BE2C (cell line): ENCODE measurements around the gene C14orf93.

Source experiments
- DNase-seq: peaks from one replicate; pipeline ENCODE4 v3.0.0-alpha.2; 2020
- H3K27me3 ChIP-seq: fragments of 250-450 bp; sonication (Bioruptor Pico); 2 replicates; pipeline ENCODE4 v1.5.1; 2020; ENCODE audit warnings: mild to moderate bottlenecking
- H3K36me3 ChIP-seq: fragments of 250-450 bp; sonication (Bioruptor Pico); 2 replicates; pipeline ENCODE4 v1.5.1; 2020; ENCODE audit warnings: mild to moderate bottlenecking
- H3K4me1 ChIP-seq: fragments of 250-450 bp; sonication (Bioruptor Pico); 2 replicates; pipeline ENCODE4 v1.5.1; 2020
- H3K4me3 ChIP-seq: 2 replicates; pipeline ENCODE4 v1.5.1; 2011; ENCODE audit warnings: low read depth, low read length
- H3K9me3 ChIP-seq: fragments of 250-450 bp; sonication (Bioruptor Pico); 2 replicates; pipeline ENCODE4 v1.5.1; 2020
- TF ChIP-seq, protein P1 (sequence below): IDR thresholded peaks from 2 replicates; pipeline ENCODE4 v1.5.1; 2012; ENCODE audit warnings: mild to moderate bottlenecking, low read depth, low read length

The C14orf93 gene

DNA sequence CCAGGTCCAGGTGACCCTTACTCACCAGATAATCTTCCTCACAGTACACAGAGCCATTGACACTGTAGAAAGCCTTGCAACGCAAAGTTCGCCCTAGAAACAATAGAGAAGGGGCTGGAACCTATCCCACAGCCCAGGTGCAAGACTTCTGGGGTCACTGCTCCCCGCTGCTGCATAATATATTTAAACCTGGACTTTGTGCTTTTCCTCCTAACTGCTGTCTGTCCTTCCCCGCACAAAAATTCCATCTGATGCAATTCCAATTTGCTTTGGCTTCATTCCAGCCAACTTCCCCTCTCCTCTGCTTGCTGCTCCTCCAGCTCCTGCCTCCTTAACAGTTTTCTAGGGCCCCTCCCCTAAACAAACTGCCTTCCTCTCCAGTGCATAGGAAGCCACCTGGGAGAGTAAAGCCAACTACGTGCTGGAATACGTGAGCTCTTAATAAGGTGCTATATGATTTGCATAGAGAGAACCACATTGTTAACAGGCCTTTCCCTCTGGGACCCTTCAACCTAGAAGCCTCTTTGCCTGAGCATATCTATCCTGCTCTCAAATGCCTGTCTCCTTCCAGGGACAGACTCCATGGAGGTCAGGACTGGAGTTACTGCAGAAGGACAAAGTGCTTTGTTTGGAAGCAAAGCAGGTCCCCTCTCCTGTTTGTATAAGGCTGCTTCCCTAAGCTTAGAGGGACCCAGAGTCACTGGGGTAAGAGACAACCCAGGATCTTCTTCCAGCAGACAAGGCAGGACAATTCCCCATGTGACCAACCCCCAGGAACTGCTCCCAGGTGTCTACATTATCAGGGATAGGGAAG, 33.1 kb downstream of the C14orf93 start:
- Histone ChIP-seq H3K36me3 (no peaks in the 10 kb centered on the region), H3K27me3 (peaks cover 11% of the 10 kb centered on the region), H3K9me3 (no peaks in the 10 kb centered on the region), H3K4me3 (no peak overlapping the region), H3K4me1 (peaks cover 16% of the 10 kb centered on the region)
- no peak for DNase-seq
- TF ChIP-seq, protein P1, sequence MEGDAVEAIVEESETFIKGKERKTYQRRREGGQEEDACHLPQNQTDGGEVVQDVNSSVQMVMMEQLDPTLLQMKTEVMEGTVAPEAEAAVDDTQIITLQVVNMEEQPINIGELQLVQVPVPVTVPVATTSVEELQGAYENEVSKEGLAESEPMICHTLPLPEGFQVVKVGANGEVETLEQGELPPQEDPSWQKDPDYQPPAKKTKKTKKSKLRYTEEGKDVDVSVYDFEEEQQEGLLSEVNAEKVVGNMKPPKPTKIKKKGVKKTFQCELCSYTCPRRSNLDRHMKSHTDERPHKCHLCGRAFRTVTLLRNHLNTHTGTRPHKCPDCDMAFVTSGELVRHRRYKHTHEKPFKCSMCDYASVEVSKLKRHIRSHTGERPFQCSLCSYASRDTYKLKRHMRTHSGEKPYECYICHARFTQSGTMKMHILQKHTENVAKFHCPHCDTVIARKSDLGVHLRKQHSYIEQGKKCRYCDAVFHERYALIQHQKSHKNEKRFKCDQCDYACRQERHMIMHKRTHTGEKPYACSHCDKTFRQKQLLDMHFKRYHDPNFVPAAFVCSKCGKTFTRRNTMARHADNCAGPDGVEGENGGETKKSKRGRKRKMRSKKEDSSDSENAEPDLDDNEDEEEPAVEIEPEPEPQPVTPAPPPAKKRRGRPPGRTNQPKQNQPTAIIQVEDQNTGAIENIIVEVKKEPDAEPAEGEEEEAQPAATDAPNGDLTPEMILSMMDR = no peak

DNA sequence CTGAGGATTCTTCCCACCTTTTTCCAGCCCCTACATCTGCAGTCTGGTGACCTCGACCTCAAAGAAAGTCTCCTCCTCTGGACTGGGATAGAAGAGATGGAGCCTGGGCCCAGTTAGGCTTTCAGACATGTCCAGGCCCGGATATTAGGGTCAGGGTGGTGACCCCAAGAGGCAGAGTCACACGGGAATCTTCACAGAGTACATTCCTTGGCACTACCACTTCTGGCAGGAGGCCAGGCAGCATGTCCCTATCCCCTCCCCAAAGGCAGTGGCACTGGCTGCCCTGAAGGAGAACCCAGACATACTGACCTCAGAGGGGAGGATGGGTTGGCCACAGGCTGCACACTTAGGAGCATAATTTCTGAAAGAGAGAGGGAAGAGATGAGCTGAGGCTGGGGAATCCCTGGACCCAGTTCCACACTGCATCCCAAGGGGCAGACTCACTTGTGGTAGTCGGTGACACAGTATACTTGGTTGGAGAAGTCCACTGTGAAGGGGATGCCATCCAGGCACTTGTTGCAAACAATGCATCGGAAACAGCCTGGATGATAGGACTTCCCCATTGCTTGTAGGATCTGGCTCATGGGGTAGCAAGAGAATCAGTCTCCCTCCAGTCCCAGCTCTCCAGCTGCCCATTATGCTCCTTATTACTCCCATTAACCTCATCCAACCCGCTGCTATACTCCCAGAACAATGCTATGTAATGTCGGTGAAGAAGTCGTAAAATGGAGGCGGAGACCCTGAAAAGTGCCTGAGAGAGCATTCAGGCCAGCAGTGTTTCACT, 35.2 kb downstream of the C14orf93 start:
- Histone ChIP-seq H3K4me3 (no peak overlapping the region), H3K36me3 (no peaks in the 10 kb centered on the region), H3K9me3 (no peaks in the 10 kb centered on the region)

DNA sequence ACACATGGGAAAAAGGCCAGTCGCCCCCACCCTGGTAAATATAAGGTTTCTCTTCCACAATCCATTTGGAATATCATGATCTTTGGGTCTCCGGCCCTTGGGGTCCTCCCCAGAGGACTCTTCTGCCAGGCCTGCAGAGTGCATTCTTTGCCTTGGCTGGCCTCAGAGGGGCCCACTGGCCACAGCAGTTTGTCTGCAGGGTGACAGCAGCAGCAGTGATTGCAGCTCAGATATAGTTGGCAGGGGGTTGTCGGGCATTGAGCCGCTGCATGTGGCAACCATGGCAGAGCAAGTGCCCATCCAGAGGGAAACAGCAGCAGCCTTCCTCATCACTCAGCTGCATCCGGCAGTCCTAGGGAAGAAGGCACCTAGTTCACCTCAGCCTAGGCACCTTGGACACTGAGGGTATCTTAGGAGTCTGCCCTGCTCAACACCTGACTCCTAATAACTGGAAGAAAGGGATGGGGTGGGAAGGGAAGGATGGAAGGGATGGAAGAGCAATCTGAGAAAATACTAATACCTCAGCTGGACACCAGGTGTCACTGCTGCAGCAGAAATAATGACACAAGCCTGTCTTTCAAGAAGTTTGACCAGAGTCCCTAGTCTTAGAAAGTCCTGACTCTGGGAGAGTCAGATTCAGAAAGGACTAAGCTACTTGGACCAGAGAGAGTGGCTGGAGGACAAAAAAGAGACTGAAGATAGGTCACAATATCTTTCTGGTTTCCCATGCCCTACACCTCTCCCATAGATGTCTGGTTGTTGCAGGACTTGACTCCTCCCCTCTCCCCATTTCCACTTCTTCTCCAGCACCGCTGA, 36.5 kb downstream of the C14orf93 start:
- DNase-seq = peak; percentile 55
- TF ChIP-seq, protein P1 = peak; percentile 81
- Histone ChIP-seq H3K4me1 (peaks cover 14% of the 10 kb centered on the region), H3K27me3 (no peaks in the 10 kb centered on the region), H3K36me3 (no peaks in the 10 kb centered on the region), H3K4me3 (no peak overlapping the region), H3K9me3 (no peaks in the 10 kb centered on the region)

More for the DNA sequence above, 35.2 kb downstream of the C14orf93 start:
- no peak for DNase-seq
- TF ChIP-seq, protein P1 = no peak
- Histone ChIP-seq H3K4me1 (peaks cover 16% of the 10 kb centered on the region), H3K27me3 (no peaks in the 10 kb centered on the region)

DNA sequence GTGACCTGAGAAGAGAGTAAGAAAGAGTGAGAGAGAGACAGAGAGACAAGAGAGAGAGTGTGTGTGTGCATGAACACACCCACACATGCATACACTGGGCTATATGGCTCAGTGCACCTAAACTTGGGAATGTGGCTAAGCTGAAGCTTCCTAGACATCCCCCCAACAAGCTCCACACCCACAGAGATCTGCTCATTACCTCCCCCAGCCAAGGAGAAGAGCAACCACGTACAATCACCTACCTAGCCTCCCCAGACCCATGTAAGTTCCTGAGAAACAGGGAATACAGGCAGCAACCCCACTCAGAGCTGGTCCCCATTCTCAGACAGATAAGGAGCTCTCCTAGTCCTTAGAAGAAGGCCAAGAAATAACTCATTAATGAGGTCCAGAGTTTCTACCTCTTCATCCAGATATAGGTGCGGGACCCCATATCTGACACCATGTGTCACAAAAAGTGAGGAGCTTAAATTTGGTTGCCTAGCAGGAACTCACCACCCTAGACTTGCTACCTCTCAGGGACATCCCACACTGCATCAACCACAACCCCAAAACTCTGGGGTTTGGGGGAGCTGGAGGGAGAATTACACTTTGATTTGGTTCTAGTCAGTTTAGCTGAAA, 37.5 kb downstream of the C14orf93 start:
- peaks cover 7% of the 10 kb centered on the region for H3K4me1 ChIP-seq
- no peak overlapping the region for H3K4me3 ChIP-seq
- H3K9me3 ChIP-seq = no peaks in the 10 kb centered on the region
- no peaks in the 10 kb centered on the region for H3K27me3 ChIP-seq
- TF ChIP-seq, protein P1 = no peak
- H3K36me3 ChIP-seq = no peaks in the 10 kb centered on the region
- no peak for DNase-seq

DNA sequence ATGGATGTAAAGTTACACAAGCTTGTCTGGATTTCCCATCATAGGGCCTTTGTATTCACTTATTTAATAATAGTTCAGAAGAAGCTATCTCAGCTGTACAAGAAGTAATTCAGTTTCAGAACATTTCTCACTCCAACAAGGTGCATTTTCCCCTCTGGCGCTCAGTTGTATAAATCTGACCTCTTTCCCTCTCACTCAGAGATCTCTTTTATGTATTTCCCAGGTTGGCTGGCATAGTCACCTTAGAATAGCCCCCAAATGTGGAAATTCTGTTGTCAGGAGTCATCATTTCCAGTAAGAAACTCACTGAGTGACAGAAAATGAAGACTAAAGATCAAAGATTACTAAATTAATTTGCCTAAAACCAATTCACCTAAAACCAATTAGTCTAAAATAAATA, 38.8 kb downstream of the C14orf93 start:
- no peaks in the 10 kb centered on the region for H3K4me1 ChIP-seq
- no peaks in the 10 kb centered on the region for H3K36me3 ChIP-seq
- DNase-seq = no peak
- H3K4me3 ChIP-seq = no peak overlapping the region
- no peaks in the 10 kb centered on the region for H3K9me3 ChIP-seq
- H3K27me3 ChIP-seq = no peaks in the 10 kb centered on the region
- TF ChIP-seq, protein P1 = no peak
